Coronary artery (tissue), 2 donors: ENCODE results near the gene ANKRD23.

ENCODE experiments used
- DNase-seq: peaks from one replicate; pipeline ENCODE4 v3.0.0-alpha.2; 2017; ENCODE audit warnings: low spot score
- H3K27ac ChIP-seq, 2 donors: fragments of 200-600 bp; sonication (generic); one replicate each; pipeline ENCODE4 v1.5.1; 2016 to 2019
- H3K4me3 ChIP-seq: fragments of 200-600 bp; sonication (generic); 2 replicates; pipeline ENCODE4 v1.5.1; 2016; ENCODE audit warnings: mild to moderate bottlenecking, moderate library complexity
- CTCF ChIP-seq: fragments of 200-600 bp; sonication (generic); IDR thresholded peaks from one replicate; pipeline ENCODE4 v1.5.1; 2019; ENCODE audit warnings: antibody characterized with exemption

ANKRD23 gene

GRCh38 chr2:96881349-96882195 lies 37.8 kb upstream of the ANKRD23 start:
- DNase-seq: no peak
- Histone ChIP-seq H3K4me3 (no peak overlapping the region), H3K27ac (no peak overlapping the region)
- TF ChIP-seq CTCF: no peak

- DNase-seq: no peak
- Histone ChIP-seq H3K4me3 (no peak overlapping the region), H3K27ac (no peak overlapping the region)
- no peak for TF ChIP-seq CTCF
Measured at GRCh38 chr2:96880891-96881273, 37.1 kb upstream of the ANKRD23 start.

GRCh38 chr2:96879545-96880040 lies 35.8 kb upstream of the ANKRD23 start:
- Histone ChIP-seq H3K27ac (no peak overlapping the region), H3K4me3 (no peak overlapping the region)
- no peak for DNase-seq
- no peak for TF ChIP-seq CTCF

GRCh38 chr2:96878796-96879544 lies 35.1 kb upstream of the ANKRD23 start:
- no peak overlapping the region for H3K27ac ChIP-seq
- no peak overlapping the region for H3K4me3 ChIP-seq
- no peak for TF ChIP-seq CTCF
- DNase-seq: no peak

GRCh38 chr2:96878171-96878570 lies 34.4 kb upstream of the ANKRD23 start:
- TF ChIP-seq CTCF: no peak
- H3K27ac ChIP-seq: no peak overlapping the region

GRCh38 chr2:96877631-96878092 lies 33.8 kb upstream of the ANKRD23 start:
- DNase-seq: no peak

More at GRCh38 chr2:96878171-96878570, 34.4 kb upstream of the ANKRD23 start:
- no peak for DNase-seq
- no peak overlapping the region for H3K4me3 ChIP-seq

More at GRCh38 chr2:96877631-96878092, 33.8 kb upstream of the ANKRD23 start:
- Histone ChIP-seq H3K27ac (no peak overlapping the region), H3K4me3 (no peak overlapping the region)
- no peak for TF ChIP-seq CTCF
